Measurements from ENCODE around the gene TNS3. TPM values are rescaled to one million over a fixed set of nuclear protein-coding genes. Genes with fewer than 3 reads are reported as not detected.

TNS3 gene
- total RNA-seq, 1 experiment from 2014 or later = 147 TPM

- DNase-seq (ENCODE audit: low spot score) = no peak
Observed at GRCh38 chr7:47350425-47350824, 231.5 kb downstream of the TNS3 start.

- DNase-seq (ENCODE audit: low spot score) = no peak
Observed at GRCh38 chr7:47349401-47349800, 232.5 kb downstream of the TNS3 start.

GRCh38 chr7:47347816-47348385 lies 234.0 kb downstream of the TNS3 start:
- DNase-seq (ENCODE audit: low spot score) = no peak

GRCh38 chr7:47347346-47347745 lies 234.6 kb downstream of the TNS3 start:
- DNase-seq (ENCODE audit: low spot score) = no peak

- DNase-seq (ENCODE audit: low spot score) = no peak
Observed at GRCh38 chr7:47346377-47346914, 235.5 kb downstream of the TNS3 start.

GRCh38 chr7:47345857-47346298 lies 236.0 kb downstream of the TNS3 start:
- no peak for DNase-seq (ENCODE audit: low spot score)

GRCh38 chr7:47344171-47344955 lies 237.5 kb downstream of the TNS3 start:
- DNase-seq (ENCODE audit: low spot score) = no peak

- DNase-seq (ENCODE audit: low spot score) = no peak
Observed at GRCh38 chr7:47343061-47343455, 238.9 kb downstream of the TNS3 start.

- no peak for DNase-seq (ENCODE audit: low spot score)
Observed at GRCh38 chr7:47342296-47343060, 239.4 kb downstream of the TNS3 start.

GRCh38 chr7:47340517-47340916 lies 241.4 kb downstream of the TNS3 start:
- DNase-seq (ENCODE audit: low spot score) = no peak

- DNase-seq (ENCODE audit: low spot score) = no peak
Observed at GRCh38 chr7:47338026-47338425, 243.9 kb downstream of the TNS3 start.

GRCh38 chr7:47337531-47337930 lies 244.4 kb downstream of the TNS3 start:
- DNase-seq (ENCODE audit: low spot score) = peak; percentile 82

- DNase-seq (ENCODE audit: low spot score) = peak; percentile 82
Observed at GRCh38 chr7:47336472-47337425, 245.2 kb downstream of the TNS3 start.

GRCh38 chr7:47335557-47336471 lies 246.1 kb downstream of the TNS3 start:
- peak; percentile 94 for DNase-seq (ENCODE audit: low spot score)

GRCh38 chr7:47335071-47335470 lies 246.8 kb downstream of the TNS3 start:
- DNase-seq (ENCODE audit: low spot score) = no peak

GRCh38 chr7:47333959-47334358 lies 248.0 kb downstream of the TNS3 start:
- no peak for DNase-seq (ENCODE audit: low spot score)

- DNase-seq (ENCODE audit: low spot score) = no peak
Observed at GRCh38 chr7:47333554-47333887, 248.4 kb downstream of the TNS3 start.

- DNase-seq (ENCODE audit: low spot score) = no peak
Observed at GRCh38 chr7:47332681-47333553, 249.0 kb downstream of the TNS3 start.

- DNase-seq (ENCODE audit: low spot score) = no peak
Observed at GRCh38 chr7:47332213-47332612, 249.7 kb downstream of the TNS3 start.
